ENCODE data around the gene OR9Q1.

Gene OR9Q1

GRCh38 chr11:58121096-58121495 lies 97.4 kb downstream of the OR9Q1 start:
- Histone ChIP-seq H3K4me3 (ENCODE audit: low read depth in 1 of 2, low read length in 1 of 2) (no peak overlapping the region), H3K36me3 (no peaks in the 10 kb centered on the region)

GRCh38 chr11:58125469-58125868 lies 101.8 kb downstream of the OR9Q1 start, which contains the start of gene OR9I1:
TSS of gene OR9I1 (minus strand) at chr11:58125530. CDS start at chr11:58119444, 6,086 bp downstream.
- no peaks in the 10 kb centered on the region for H3K9me3 ChIP-seq
- no peak for TF ChIP-seq CTCF (IDR thresholded peaks at IDR 0.05)
- H3K27ac ChIP-seq = no peak within 1 kb of the TSS
- H3K4me1 ChIP-seq (ENCODE audit: control insufficient read depth in 1 of 2, insufficient read depth in 1 of 2, low read depth in 1 of 2, low read length in 1 of 2) = no peaks in the 10 kb centered on the region
- no peaks in the 10 kb centered on the region for H3K36me3 ChIP-seq
- H3K4me3 ChIP-seq (ENCODE audit: low read depth in 1 of 2, low read length in 1 of 2) = no peak within 1 kb of the TSS
- no peaks in the 10 kb centered on the region for H3K27me3 ChIP-seq

More at GRCh38 chr11:58121096-58121495, 97.4 kb downstream of the OR9Q1 start:
- H3K27me3 ChIP-seq = no peaks in the 10 kb centered on the region
- no peak overlapping the region for H3K27ac ChIP-seq
- H3K4me1 ChIP-seq (ENCODE audit: control insufficient read depth in 1 of 2, insufficient read depth in 1 of 2, low read depth in 1 of 2, low read length in 1 of 2) = no peaks in the 10 kb centered on the region
- no peaks in the 10 kb centered on the region for H3K9me3 ChIP-seq
- TF ChIP-seq CTCF (IDR thresholded peaks at IDR 0.05) = no peak

GRCh38 chr11:58127350-58127749 lies 103.7 kb downstream of the OR9Q1 start:
- no peak for TF ChIP-seq CTCF (IDR thresholded peaks at IDR 0.05)

GRCh38 chr11:58133309-58134076 lies 109.8 kb downstream of the OR9Q1 start:
- no peak overlapping the region for H3K4me3 ChIP-seq (ENCODE audit: low read depth in 1 of 2, low read length in 1 of 2)
- no peaks in the 10 kb centered on the region for H3K36me3 ChIP-seq

More at GRCh38 chr11:58127350-58127749, 103.7 kb downstream of the OR9Q1 start:
- Histone ChIP-seq H3K9me3 (no peaks in the 10 kb centered on the region), H3K4me3 (ENCODE audit: low read depth in 1 of 2, low read length in 1 of 2) (no peak overlapping the region), H3K27me3 (no peaks in the 10 kb centered on the region), H3K27ac (no peak overlapping the region), H3K4me1 (ENCODE audit: control insufficient read depth in 1 of 2, insufficient read depth in 1 of 2, low read depth in 1 of 2, low read length in 1 of 2) (no peaks in the 10 kb centered on the region), H3K36me3 (no peaks in the 10 kb centered on the region)

GRCh38 chr11:58134151-58134550 lies 110.5 kb downstream of the OR9Q1 start:
- no peak overlapping the region for H3K4me3 ChIP-seq (ENCODE audit: low read depth in 1 of 2, low read length in 1 of 2)
- H3K36me3 ChIP-seq = no peaks in the 10 kb centered on the region
- no peak overlapping the region for H3K27ac ChIP-seq
- H3K4me1 ChIP-seq (ENCODE audit: control insufficient read depth in 1 of 2, insufficient read depth in 1 of 2, low read depth in 1 of 2, low read length in 1 of 2) = no peaks in the 10 kb centered on the region
- no peak for TF ChIP-seq CTCF (IDR thresholded peaks at IDR 0.05)
- no peaks in the 10 kb centered on the region for H3K27me3 ChIP-seq
- H3K9me3 ChIP-seq = no peaks in the 10 kb centered on the region

More at GRCh38 chr11:58133309-58134076, 109.8 kb downstream of the OR9Q1 start:
- H3K27me3 ChIP-seq = no peaks in the 10 kb centered on the region
- H3K9me3 ChIP-seq = no peaks in the 10 kb centered on the region
- TF ChIP-seq CTCF (IDR thresholded peaks at IDR 0.05) = no peak
- no peaks in the 10 kb centered on the region for H3K4me1 ChIP-seq (ENCODE audit: control insufficient read depth in 1 of 2, insufficient read depth in 1 of 2, low read depth in 1 of 2, low read length in 1 of 2)
- no peak overlapping the region for H3K27ac ChIP-seq
